Measurements from ENCODE around the gene CAP2.
"Not testable (repeated sequence)": the region's sequence is repeated elsewhere in the genome, so short reads cannot be mapped to it uniquely, and the experiment has no call there.

CAP2 gene

DNA sequence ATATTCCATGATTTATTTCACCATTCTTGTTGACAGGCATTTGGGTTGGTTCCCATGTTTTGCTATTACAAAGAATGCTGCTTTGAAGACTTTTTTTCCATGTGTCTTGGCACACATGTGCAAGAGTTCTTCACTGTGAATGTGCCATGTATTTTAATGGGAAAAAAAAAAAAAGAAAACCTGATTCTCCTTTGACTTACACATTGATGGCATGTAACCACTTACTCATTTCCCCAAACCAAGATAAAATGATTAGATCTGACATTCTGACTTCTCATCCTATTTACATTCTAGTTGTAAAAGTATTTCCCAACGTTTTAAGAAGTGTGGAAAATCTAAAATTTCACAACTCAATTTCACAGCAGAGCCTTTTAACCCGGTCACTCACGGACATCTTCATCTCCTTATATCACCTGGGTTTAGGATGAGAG, 4.4 kb downstream of the CAP2 start:
- no peak for DNase-seq

DNA sequence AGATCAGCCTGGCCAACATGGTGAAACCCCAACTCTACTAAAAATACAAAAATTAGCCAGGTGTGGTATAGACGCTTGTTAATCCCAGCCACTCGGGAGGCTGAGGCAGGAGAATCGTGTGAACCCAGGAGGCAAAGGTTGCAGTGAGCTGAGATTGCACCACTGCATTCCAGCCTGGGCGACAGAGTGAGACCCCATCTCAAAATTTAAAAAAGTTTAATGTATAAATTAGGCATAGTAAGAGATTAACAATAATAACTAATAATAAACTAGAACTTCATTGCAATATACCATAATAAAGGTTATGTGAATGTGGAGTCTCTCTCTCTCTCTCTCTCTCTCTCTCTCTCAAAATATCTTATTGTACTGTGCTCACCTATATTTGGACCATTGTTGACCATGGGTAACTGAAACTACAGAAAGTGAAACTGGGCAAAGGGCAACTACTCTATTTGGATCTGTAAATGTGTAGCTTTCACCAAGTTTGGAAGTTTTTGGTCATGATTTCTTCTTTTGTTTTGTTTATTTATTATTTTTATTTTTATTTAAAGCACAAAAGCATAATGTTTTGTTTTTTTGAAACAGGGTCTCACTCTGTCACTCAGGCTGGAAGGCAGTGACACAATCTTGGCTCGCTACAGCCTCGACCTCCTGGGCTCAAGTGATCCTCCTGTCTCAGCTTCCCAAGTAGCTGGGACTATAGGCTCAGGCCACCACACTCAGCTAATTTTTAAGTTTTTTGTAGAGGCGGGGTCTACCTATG, 12.0 kb downstream of the CAP2 start:
- not testable (repeated sequence) for DNase-seq

DNA sequence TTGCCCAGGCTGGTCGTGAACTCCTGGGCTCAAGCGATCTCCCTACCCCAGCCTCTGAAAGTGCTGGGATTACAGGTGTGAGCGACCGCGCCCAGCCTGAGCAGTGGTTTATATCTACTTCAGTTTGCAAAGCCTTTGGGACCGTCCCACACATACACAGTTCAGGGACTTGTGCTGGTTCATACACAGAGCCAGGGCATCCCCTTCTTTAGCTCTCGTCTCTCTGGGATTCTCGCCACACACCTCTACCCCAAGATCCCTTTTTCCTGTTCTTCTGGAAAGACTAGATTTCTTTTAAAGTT, 12.5 kb downstream of the CAP2 start:
- no peak for DNase-seq

DNA sequence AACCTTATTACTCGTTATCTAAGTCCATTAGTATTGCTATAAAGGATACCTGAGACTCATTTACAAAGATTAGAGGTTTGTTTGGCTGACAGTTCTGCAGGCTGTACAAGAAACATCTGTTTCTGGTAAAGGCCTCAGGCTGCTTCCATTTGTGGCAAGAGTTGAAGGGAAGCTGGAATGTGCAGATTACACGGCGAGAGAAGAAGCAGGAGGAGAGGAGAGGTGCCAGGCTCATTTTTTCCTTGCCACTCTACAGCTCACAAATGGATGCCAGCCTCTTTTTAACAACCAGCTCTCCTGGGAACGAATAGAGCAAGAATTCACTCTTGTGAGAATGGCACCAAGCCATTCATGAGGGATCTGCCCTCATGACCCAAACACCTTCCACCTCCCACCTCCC, 14.7 kb downstream of the CAP2 start:
- no peak for DNase-seq

DNA sequence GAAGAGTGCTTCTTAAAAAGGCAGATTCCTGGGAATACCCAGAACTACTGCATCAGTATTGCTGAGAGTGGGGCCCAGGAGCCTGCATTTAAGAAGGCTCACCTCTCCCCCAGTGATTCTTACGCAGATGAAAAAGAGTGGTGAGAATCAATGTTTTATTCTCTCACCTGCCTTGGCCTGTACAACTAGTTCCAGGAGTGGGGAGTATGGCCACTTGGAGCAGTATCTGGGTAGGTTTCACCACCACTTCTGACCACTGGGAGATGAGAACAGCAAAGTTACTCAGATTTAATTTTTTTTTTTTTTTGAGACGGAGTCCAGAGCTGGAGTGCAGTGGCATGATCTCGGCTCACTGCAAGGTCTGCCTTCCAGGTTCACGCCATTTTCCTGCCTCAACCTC, 16.9 kb downstream of the CAP2 start:
- no peak for DNase-seq

DNA sequence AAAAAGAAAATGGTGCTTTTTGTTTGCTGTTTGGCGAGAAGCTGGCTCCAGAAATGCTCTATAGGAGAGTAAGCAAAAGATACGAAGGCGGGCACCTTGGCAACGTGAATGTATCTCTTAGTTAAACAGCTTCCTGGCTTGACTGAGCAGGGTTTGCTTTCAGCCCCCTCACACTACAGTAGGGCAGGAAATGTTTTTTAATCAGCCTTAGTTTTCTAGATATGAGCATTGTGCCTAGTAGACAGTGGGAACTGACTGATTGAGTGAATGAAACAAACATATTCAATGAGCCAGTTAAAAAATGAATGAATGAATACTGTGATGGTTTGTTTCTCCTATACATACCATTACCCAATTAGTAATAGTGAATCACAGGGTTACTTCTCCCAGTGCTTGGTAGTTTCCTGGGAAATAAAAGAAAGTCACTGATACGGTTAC, 19.9 kb downstream of the CAP2 start:
- DNase-seq: no peak

DNA sequence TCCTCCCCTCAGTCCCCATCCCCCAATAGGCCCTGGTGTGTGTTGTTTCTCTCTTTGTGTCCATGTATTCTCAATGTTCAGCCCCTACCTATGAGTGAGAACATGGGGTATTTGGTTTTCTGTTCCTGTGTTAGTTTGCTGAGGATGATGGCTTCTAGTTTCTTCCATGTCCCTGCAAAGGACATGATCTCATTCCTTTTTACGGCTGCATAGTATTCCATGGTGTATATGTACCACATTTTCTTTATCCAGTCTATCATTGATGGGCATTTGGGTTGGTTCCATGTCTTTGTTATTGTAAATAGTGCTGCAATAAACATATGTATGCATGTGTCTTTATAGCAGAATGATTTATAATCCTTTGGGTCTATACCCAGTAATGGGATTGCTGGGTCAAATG, 21.0 kb downstream of the CAP2 start:
- not testable (repeated sequence) for DNase-seq

DNA sequence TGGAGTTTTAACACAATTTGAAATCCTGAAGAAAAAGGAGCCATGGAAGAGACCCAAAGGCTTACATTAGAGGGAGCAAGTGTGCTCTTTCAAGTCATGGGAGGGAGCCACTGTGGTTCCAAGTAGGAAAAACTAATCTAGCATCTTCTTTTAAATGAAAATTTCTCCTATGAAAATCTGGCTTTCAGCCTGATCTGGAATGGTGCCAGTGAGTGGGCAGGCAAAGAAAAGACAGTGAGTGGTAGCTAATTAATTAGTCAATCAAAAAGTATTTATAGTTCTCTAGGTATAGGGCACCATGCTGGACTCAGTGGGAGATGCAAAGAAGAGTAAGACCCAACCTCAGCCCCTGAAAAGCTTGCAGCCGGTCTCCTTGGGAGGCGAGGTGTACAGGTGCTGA, 21.9 kb downstream of the CAP2 start:
- DNase-seq: no peak

DNA sequence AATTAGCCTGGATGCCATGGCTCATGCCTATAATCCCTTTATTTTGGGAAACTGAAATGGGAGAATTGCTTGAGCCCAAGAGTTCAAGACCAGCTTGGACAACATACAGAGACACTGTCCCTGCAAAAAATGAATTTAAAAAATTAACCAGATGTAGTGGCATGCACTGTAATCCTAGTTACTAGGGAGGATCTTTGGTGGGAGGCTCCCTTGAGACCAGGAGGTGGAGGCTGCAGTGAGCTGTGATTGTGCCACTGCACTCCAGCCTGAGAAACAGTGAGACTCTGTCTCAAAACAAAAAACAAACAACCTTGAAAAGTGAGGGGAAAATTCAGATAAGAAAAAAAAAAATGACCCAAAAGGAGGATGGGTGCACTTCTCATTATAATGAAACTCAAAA, 23.4 kb downstream of the CAP2 start:
- DNase-seq: no peak

DNA sequence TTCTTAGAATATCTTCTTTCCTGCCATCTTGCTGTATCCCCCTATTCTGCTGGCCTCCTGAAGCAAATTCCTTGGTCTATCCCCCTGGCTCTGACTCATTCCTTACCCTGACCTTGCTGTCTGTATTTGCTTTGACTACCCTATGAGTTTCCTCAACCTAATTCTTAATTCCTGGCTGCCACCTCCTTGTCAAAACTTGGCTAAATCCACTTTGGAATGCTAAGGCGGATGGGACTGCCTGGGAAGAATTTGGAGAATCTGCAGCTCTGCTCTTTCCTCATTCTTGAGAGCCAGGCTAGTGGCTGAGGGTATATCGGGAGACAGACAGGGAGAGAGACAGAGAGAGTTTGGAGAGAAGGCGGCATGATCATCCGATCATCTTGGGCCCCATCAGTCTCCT, 24.4 kb downstream of the CAP2 start:
- no peak for DNase-seq

DNA sequence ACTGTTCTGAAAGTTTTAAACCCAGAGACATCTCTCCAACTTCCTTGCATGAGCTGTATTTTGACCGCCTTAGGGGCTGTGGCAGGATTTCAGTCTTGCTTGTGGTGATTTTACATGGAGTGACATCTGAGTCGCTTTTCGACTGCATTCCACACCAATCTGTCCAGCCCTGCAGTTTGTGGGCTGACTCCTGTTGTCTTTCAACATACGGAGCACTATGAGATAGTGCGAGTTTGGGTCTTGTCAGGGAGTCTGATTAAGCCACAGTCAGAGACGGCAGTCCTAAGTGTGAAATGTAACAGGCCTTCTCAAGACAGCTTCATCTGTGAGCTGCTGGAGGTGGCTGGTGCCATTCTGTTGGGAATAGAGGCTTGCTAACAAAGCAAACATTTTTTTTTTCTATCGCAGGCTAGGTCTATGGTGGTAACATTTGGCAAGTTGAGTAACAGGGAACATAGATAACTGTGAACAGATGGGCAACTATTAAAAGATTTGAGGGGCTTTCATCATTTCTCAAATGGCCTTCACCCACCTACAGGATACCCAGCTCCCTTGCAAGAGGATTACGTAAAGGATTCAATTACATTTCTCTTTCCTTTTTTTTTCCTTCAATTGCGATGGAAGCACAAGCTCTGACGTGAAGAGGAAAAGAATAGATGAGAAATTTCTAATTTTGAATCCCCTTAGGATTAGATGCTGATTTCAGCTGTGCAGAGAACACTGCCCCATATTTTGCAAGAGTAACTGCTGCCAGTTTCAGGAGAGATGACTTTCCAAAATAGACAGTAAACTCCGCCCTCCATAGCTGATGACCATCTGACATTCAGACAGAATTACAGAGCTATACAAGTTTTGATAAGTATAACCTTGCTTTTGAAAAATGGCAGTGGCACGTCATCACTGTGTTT, 25.1 kb downstream of the CAP2 start:
- no peak for DNase-seq

DNA sequence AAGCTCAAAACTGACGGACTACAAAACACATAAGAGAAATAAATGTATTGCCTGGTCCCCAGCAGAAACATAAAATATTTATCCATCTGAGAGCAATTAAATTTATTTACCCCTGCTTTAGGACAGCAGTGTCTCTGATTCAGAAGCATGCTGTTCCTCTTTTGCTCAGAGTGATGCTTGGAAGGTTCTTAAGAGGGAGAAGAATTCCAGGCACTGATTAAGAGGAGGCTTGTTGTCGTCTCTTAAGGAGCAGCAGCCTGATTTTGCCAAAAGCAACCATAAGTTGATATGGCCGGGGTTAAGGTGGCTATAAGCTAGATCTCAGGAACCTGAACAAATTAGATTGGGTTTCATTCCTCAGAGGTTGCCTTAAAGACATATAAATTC, 25.8 kb downstream of the CAP2 start:
- DNase-seq: no peak

DNA sequence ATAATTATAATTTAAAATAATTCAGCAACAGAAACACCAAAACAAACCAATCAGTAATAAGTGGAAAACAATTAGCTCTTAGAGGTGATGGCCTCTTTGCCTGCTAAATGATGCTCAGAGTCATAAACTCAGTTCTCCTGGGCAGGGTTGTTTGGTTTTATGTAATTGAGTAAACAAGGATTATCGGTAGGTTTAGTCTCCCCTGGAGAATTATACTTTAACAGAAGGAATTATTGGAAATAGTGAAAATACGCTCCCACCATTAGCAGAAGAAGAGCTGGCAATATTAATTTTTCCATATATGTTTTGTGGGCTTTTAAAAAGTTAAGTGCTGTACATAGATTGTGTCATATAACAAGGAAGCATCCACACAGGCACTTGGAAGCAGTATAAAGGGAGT, 27.0 kb downstream of the CAP2 start:
- no peak for DNase-seq

DNA sequence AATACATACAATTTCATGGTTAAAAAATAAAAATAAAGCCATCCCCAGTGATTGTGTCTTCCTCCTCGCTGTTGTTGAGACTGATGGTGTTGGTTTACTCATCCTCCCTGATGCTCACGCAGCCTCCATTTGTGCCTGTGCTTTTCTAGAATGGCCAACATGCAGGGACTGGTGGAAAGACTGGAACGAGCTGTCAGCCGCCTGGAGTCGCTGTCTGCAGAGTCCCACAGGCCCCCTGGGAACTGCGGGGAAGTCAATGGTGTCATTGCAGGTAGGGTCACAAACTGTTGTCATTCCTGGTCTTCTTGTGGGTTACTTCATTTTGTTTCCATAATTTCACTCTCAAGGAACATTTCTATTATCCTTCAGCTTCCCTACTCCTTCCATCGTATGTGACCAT, 28.0 kb downstream of the CAP2 start:
- no peak for DNase-seq

DNA sequence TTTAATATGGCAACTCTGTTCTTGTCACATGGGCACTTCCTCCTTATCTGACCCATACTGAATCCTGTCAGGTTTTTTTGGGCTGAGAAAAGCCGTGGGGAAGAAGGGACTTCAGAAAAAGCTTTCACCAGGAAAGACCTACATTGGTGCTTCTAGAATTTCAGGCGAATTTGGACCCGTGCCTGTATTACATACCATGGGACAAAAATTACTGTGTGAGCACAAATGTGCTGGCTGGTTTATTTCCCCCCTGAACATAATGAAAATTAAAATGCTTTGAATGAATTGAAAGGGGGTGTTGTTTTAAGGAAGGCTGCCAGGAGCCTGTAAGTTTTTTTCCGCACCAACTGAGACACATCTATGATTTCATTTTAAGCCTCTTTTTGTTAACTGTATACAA, 29.6 kb downstream of the CAP2 start:
- no peak for DNase-seq

DNA sequence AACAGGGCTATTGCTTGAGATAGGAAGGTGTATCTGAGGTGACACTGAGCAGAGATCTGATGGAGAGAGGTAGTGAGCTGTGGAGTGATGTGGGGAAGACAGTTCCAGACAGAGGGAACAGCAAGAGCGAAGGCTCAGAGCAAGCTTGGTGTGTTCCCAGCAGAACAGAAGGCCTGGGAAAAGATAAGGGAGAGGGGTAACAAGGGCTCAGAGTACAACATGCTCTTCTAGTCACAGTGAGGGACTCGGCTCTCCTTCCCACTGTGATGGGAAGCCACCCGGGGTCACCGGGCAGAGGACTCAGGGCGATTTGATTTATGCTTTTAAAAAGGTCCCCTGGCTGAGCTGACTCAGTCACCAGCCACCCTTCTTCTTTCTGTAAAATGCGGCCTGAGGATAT, 33.7 kb downstream of the CAP2 start:
- no peak for DNase-seq

DNA sequence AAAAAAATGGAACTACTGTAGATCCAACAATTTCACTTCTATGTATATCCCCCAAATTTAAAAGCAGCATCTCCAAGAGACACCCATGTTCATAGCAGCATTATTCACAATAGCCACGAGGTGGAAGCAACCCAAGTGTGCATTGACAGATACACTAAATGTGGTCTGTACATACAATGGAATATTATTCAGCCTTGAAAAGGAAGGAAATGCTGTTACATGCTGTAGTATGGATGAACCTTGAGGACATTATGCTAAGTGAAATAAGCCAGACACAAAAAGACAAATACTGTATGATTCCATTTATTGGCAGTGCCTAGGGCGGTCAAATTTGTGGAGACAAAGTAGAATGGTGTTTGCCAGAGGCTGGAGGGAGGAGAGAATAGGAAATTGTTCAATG, 34.2 kb downstream of the CAP2 start:
- no peak for DNase-seq

DNA sequence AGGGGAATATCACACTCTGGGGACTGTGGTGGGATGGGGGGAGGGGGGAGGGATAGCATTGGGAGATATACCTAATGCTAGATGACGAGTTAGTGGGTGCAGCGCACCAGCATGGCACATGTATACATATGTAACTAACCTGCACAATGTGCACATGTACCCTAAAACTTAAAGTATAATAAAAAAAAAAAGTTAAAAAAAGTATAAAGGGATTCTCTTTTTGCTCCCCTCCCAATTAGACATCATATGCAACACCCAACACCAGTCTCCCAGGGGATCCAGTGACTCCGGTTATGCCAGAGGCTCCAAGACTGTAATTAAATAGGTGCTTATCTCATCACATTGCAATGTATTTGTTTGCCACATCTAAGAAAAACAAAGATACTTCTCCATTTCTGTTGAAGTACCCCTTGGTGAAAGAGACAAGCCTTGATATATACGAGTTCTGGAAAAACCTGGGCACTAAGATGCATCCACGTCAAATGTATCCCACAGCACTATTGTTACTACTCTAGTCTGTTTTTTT, 35.3 kb downstream of the CAP2 start:
- DNase-seq: not testable (repeated sequence)

DNA sequence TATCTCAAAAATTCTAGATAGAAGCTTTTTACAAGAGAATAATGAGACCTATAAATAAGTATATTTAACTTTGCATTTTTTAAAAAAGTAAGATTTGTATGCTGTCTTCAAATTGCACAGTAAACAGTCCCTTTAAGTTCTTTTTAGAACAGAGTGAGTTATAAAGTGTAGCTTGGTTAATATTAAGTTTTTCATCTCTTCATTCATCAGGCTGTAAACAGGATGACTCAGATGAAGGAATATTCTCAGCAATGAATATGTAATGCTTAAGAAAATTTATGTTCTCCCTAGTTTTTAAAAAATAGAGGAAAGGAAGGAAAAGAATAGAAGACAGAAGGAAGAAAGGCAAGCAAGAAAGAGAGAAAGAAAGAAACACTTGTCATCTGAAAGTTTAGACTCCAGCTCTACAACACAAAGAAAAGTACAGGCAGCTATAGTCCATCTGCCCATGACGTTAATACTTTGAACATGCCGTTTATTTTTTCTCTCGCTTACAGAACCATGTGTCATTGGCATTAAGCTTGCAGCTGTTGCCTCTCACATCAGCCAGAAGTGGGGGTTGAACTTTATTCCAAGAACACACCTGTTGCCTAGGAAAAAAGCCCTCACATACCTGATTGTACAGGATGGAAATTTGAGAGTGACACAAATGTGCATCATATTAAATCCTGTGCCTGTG, 36.1 kb downstream of the CAP2 start:
- DNase-seq: no peak

DNA sequence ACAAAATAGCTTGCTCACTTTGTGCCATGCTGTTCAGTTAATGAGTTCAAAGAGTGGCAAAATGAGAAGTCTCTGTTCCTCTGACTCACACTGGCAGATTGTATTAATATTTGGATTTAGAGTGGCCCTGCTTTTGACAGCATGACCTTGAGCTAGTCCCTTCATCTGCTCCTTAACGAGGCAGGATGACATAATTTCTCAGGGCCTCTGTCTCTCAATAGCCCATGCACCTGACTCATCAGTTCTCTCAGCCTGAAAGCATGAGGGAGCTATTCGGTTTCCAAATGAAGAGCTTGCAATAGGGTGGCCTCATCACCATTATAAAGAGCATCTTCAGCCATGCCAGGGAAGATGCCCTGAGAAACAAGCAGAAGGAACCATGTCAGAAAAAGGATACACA, 38.2 kb downstream of the CAP2 start:
- DNase-seq: no peak

DNA sequence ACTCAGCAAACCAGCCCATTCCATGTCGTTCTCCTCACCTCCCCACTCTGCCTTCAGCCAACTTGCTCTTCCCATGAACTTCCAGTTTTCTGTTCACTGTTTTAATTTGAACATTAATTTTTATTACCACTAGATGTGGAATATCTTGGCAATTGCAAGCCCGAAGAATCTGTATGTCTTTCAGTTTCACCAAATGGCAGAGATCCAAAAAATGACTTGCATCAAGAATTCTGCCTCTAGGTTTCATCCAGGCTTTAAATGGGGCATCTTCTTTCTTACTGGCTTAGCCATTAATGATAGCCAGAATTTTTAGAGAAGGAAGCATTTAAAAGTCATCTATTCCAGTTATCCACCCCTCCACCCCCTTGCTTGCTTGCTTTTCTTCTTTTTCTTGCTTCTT, 39.0 kb downstream of the CAP2 start:
- DNase-seq: no peak

DNA sequence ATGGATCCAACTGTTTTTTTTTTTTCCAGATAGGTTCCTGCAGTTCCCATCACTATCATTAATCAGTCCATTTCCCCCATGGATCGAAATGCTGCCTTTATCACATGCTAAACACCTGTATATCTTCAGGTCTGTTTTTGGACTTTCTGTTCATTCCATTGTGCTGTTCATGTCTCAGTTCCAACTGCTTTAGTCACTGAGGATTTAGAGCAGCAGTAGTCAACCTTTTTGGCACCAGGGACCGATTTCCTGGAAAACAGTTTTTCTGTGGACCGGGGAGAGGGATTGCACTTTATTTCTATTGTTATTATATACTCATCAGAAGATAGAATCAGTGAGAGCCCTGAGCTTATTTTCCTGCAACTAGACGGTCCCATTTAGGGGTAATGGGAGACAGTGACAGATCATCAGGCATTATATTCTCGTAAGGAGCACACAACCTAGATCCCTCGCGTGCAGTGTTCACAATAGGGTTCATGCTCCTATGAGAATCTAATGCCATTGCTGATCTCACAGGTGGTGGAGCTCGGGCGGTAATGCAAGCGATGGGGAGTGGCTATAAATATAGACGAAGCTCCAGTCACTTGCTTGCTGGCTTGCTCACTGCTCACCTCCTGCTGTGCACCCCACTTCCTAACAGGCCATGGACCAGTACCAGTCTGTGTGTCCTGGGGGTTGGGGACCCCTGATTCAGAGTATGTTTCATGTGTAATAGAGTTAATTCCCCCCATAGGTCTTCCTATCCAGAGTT, 46.0 kb downstream of the CAP2 start:
- no peak for DNase-seq

DNA sequence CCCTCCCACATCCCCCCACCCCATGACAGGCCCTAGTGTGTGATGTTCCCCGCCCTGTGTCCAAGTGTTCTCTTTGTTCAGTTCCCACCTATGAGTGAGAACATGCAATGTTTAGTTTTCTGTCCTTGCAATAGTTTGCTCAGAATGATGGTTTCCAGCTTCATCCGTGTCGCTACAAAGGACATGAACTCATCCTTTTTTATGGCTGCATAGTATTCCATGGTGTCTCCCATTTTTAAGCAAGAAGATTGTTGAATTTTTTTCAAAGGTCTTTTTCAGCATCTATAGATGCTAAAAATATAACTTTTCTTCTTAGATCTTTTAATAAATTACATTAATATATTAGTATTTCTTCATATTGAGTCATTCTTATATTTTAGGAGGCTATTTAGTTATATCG, 47.4 kb downstream of the CAP2 start:
- DNase-seq: not testable (repeated sequence)
